Measurements from ENCODE around the gene ZNF518A. TPM values are rescaled to one million over a fixed set of nuclear protein-coding genes. Genes with fewer than 3 reads are reported as not detected.

The ZNF518A gene
- polyA plus RNA-seq, 4 donors: 30.7 to 61.7 (median 41.7) TPM

Other genes starting within 250 kb of the ZNF518A start
- gene CC2D2B, start 222.3 kb upstream of the ZNF518A start, polyA plus RNA-seq (ENCODE audit: insufficient read length in 4 of 4): 1 to 10 TPM; 1.1 to 2.3 (median 1.7) TPM
- gene CCNJ, start 86.7 kb upstream of the ZNF518A start, polyA plus RNA-seq (ENCODE audit: insufficient read length in 4 of 4): 10 to 100 TPM; 14.3 to 19.6 (median 16.8) TPM
- gene BLNK, start 141.3 kb downstream of the ZNF518A start, polyA plus RNA-seq (ENCODE audit: insufficient read length in 4 of 4): 10 to 100 TPM; 33.4 to 61.8 (median 42.5) TPM
- under 1 TPM; 0.09 to 0.35 (median 0.24) TPM for gene DNTT, start 174.1 kb downstream of the ZNF518A start, polyA plus RNA-seq (ENCODE audit: insufficient read length in 4 of 4)
- gene OPALIN, start 228.7 kb downstream of the ZNF518A start, polyA plus RNA-seq (ENCODE audit: insufficient read length in 4 of 4): not detected

All from left renal cortex interstitium (tissue), 4 donors.